HepG2 (cell line): ENCODE measurements around the gene MIX23. TPM values are rescaled to one million over a fixed set of nuclear protein-coding genes. Genes with fewer than 3 reads are reported as not detected.

Experiments used
- E2F5 ChIP-seq: sonication (generic); formaldehyde crosslinking; conservative IDR thresholded peaks from 2 replicates; pipeline ENCODE4 v1.4.0; 2020; ENCODE audit warnings: missing genetic modification reagents
- ETV6 ChIP-seq: sonication (generic); formaldehyde crosslinking; conservative IDR thresholded peaks from 2 replicates; pipeline ENCODE4 v1.4.0; 2020; ENCODE audit warnings: missing genetic modification reagents
- FOXA1 ChIP-seq, 2 experiments: fragments of 450-650 bp in 1 of 2; sonication (generic) in 1 of 2; formaldehyde crosslinking in 1 of 2; IDR thresholded peaks; 2 replicates each; pipeline versions ENCODE4 v1.4.0 to v1.6.1; 2016 to 2020; ENCODE audit warnings: missing genetic modification reagents in 1 of 2
- HNRNPH1 ChIP-seq: fragments of 200-400 bp; formaldehyde crosslinking; optimal IDR thresholded peaks from 2 replicates; pipeline ENCODE3; 2017; ENCODE audit warnings: mild to moderate bottlenecking, low read depth, low read length
- HOXA9 ChIP-seq: sonication (generic); formaldehyde crosslinking; IDR thresholded peaks from 2 replicates; pipeline ENCODE4 v1.8.1; 2022; ENCODE audit warnings: missing genetic modification reagents, mild to moderate bottlenecking, moderate library complexity, borderline replicate concordance
- IRF1 ChIP-seq: sonication (generic); formaldehyde crosslinking; IDR thresholded peaks from 2 replicates; pipeline ENCODE4 v1.4.0; 2020; ENCODE audit warnings: low read depth, mild to moderate bottlenecking, missing genetic modification reagents
- MXD1 ChIP-seq: sonication (generic); formaldehyde crosslinking; IDR thresholded peaks from 2 replicates; pipeline ENCODE4 v1.4.0; 2020; ENCODE audit warnings: mild to moderate bottlenecking, missing genetic modification reagents
- NFYC ChIP-seq: IDR thresholded peaks from 2 replicates; pipeline ENCODE4 v1.6.1; 2016; ENCODE audit warnings: missing genetic modification reagents, missing compliant biosample characterization
- PATZ1 ChIP-seq: sonication (generic); formaldehyde crosslinking; IDR thresholded peaks from 2 replicates; pipeline ENCODE4 v1.4.0; 2020; ENCODE audit warnings: missing genetic modification reagents
- SCMH1 ChIP-seq: sonication (generic); formaldehyde crosslinking; IDR thresholded peaks from 2 replicates; pipeline ENCODE4 v1.9.0; 2021; ENCODE audit warnings: missing genetic modification reagents, mild to moderate bottlenecking, borderline replicate concordance
- TSC22D2 ChIP-seq: sonication (generic); formaldehyde crosslinking; IDR thresholded peaks from 2 replicates; pipeline ENCODE4 v1.5.1; 2020; ENCODE audit warnings: missing genetic modification reagents, mild to moderate bottlenecking, borderline replicate concordance
- YY1 ChIP-seq: IDR thresholded peaks from 2 replicates; pipeline ENCODE4 v1.6.1; 2011; ENCODE audit warnings: low read length, low read depth, moderate library complexity, mild to moderate bottlenecking; ENCODE audit not compliant: insufficient read depth, insufficient replicate concordance
- ZC3H4 ChIP-seq: sonication (generic); formaldehyde crosslinking; IDR thresholded peaks from 2 replicates; pipeline ENCODE4 v1.4.0; 2020; ENCODE audit warnings: missing genetic modification reagents, borderline replicate concordance
- ZNF329 ChIP-seq: sonication (generic); formaldehyde crosslinking; IDR thresholded peaks from 2 replicates; pipeline ENCODE4 v1.9.0; 2021; ENCODE audit warnings: low read depth, mild to moderate bottlenecking, missing genetic modification reagents
- ZNF646 ChIP-seq: sonication (generic); formaldehyde crosslinking; IDR thresholded peaks from 2 replicates; pipeline ENCODE4 v1.9.0; 2021; ENCODE audit warnings: mild to moderate bottlenecking, missing genetic modification reagents
- ZNF740 ChIP-seq: sonication (generic); formaldehyde crosslinking; IDR thresholded peaks from 2 replicates; pipeline ENCODE4 v1.4.0; 2020; ENCODE audit warnings: missing genetic modification reagents
- polyA plus RNA-seq, 8 experiments: library from polyadenylated mRNA; depleted of rRNA in 3 of 8; stranded (reverse) in 7 of 8; unstranded in 1 of 8; fragments of >200 nt; fragmentation: Illumina TruSeq in 4 of 8; extraction: Trizol in 4 of 8; gene quantifications; 2 replicates each; pipeline versions ENCODE4 v1.2.1 to v1.2.3, GENCODE V29; 2011 to 2016; ENCODE audit warnings: low read depth in 4 of 8, missing spikeins in 1 of 8, mixed read lengths in 1 of 8; ENCODE audit not compliant: insufficient read depth in 1 of 8
- total RNA-seq, 5 experiments: library from RNA; depleted of rRNA; stranded (reverse); fragments of >200 nt; fragmentation: Illumina TruSeq; extraction: Trizol; gene quantifications; 2 replicates each; pipeline ENCODE4 v1.2.3, GENCODE V29; 2016; ENCODE audit warnings: low read depth in 1 of 5

Gene MIX23
- total and polyA plus RNA-seq, 2 of the 13 experiments (the other 11 are each of a cell fraction or from before 2014, with no cell fraction given): 20.0 to 152 TPM

GRCh38 chr3:122415762-122416654, 33.0 kb upstream of the MIX23 start, which contains the start of gene WDR5B (continued):
- TF ChIP-seq ETV6 (CRISPR knock-in tag): no peak
- peak; percentile 35 for TF ChIP-seq YY1
- no peak for TF ChIP-seq PATZ1
- TF ChIP-seq ZC3H4: no peak
- no peak for TF ChIP-seq HNRNPH1
- TF ChIP-seq ZNF646 (CRISPR knock-in tag): 0 out of 2 replicates have a peak, but pooled peaks have one; percentile 19
- TF ChIP-seq MXD1: peak; percentile 52; the same call in 1 of the 2 replicates
- TF ChIP-seq E2F5 (CRISPR knock-in tag): no peak; the same call in 1 of the 2 replicates
- TF ChIP-seq IRF1 (CRISPR knock-in tag): no peak
- no peak for TF ChIP-seq HOXA9
- TF ChIP-seq NFYC (CRISPR knock-in tag): peak; percentile 89
- TF ChIP-seq TSC22D2: no peak
- peak; percentile 26; the same call in 1 of the 2 replicates for TF ChIP-seq ZNF740 (CRISPR knock-in tag)
- TF ChIP-seq FOXA1 (IDR thresholded peaks at IDR 0.05): no peak
- no peak for TF ChIP-seq FOXA1 (CRISPR knock-in tag; IDR thresholded peaks at IDR 0.05)
- 0 out of 2 replicates have a peak, but pooled peaks have one; percentile 34 for TF ChIP-seq ZNF329 (CRISPR knock-in tag)
- TF ChIP-seq SCMH1 (CRISPR knock-in tag): no peak
